H1 (cell line): Measurements from ENCODE around the gene TMEM18. TPM values are rescaled to one million over a fixed set of nuclear protein-coding genes. Genes with fewer than 3 reads are reported as not detected.

Source experiments
- ASH2L ChIP-seq: fragments of 200-600, 300-600 bp; sonication (generic); IDR thresholded peaks from one replicate; pipeline ENCODE4 v1.7.1; 2017; ENCODE audit warnings: low read length
- KDM4A ChIP-seq: IDR thresholded peaks from one replicate; pipeline ENCODE4 v1.7.1; 2012; ENCODE audit warnings: low read depth, mild to moderate bottlenecking, moderate library complexity, low read length, inconsistent platforms; ENCODE audit not compliant: severe bottlenecking
- MAFK ChIP-seq: IDR thresholded peaks from 2 replicates; pipeline ENCODE4 v1.6.1; 2012; ENCODE audit warnings: low read depth, mild to moderate bottlenecking, improper control_type of control experiment, low read length
- NANOG ChIP-seq: IDR thresholded peaks from 2 replicates; pipeline ENCODE4 v1.6.1; 2011; ENCODE audit warnings: low read length, low read depth, mild to moderate bottlenecking, inconsistent platforms; ENCODE audit not compliant: insufficient read depth, poor library complexity, severe bottlenecking
- POLR2A ChIP-seq, 2 experiments: IDR thresholded peaks; 1 replicate in 1 of 2; 2 replicates in 1 of 2; pipeline ENCODE4 v1.6.1; 2011; ENCODE audit warnings: low read depth in 2 of 2, low read length in 2 of 2, mild to moderate bottlenecking in 2 of 2; ENCODE audit errors: control extremely low read depth in 1 of 2
- RXRA ChIP-seq: IDR thresholded peaks from 2 replicates; pipeline ENCODE4 v1.6.1; 2011; ENCODE audit warnings: low read depth, mild to moderate bottlenecking, low read length, moderate library complexity; ENCODE audit not compliant: insufficient read depth
- SIX5 ChIP-seq: IDR thresholded peaks from 2 replicates; pipeline ENCODE4 v1.6.1; 2011; ENCODE audit warnings: mild to moderate bottlenecking, low read depth, low read length
- polyA plus RNA-seq, 7 experiments: library from polyadenylated mRNA; depleted of rRNA in 3 of 7; stranded (reverse) in 5 of 7; unstranded in 2 of 7; fragments of >200 nt in 5 of 7; fragments of 200-250 nt in 2 of 7; gene quantifications; 1 replicate in 5 of 7; 2 replicates in 1 of 7; 4 replicates in 1 of 7; pipeline versions ENCODE4 v1.2.1 to v1.2.3, GENCODE V29; 2011 to 2013; ENCODE audit warnings: missing spikeins in 2 of 7, mixed read lengths in 2 of 7
- total RNA-seq: library from RNA; stranded (reverse); fragmentation: NEBNext Ultra II Directional; extraction: Animal tissue kit (Norgen Biotek cat#: 25700); gene quantifications from 2 replicates; pipeline ENCODE4 v1.2.1, GENCODE V29; 2021

Gene TMEM18
- total and polyA plus RNA-seq, 2 of the 8 experiments (the other 6 are each of a cell fraction or from before 2014, with no cell fraction given) = 22.4 to 27.1 TPM

DNA sequence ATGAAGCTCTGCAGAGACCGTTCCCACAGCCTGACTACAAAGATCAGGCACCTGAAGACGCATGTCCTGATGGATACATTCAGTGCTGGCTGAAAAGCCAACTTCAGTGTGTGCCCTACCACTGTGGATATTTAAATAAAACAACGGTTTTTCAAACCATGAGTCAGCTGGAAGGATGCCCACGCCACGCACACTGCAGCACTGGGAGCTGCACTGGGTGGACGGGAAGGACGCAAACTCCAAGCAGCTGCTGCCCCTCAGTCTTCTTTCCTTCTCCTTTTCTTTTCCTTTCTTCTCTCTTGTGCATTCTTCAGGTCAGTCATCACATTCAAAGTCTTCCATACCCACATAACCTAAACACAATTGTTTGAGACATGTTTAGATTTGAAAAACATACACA, 7.9 kb downstream of the TMEM18 start (continued):
- TF ChIP-seq KDM4A (no peak), POLR2A (IDR thresholded peaks at IDR 0.05; ENCODE audit: control extremely low read depth in 1 of 2, low read depth in 2 of 2, low read length in 2 of 2) (no peak), SIX5 (no peak), ASH2L (no peak), MAFK (no peak), NANOG (no peak), RXRA (no peak)
